HepG2 (cell line): Measurements from ENCODE around the gene LONP1. TPM values are rescaled to one million over a fixed set of nuclear protein-coding genes. Genes with fewer than 3 reads are reported as not detected.

ENCODE experiments used
- DNMT1 ChIP-seq: sonication (generic); formaldehyde crosslinking; IDR thresholded peaks from 2 replicates; pipeline ENCODE4 v1.5.1; 2020; ENCODE audit warnings: mild to moderate bottlenecking, missing genetic modification reagents
- HOXA9 ChIP-seq: sonication (generic); formaldehyde crosslinking; IDR thresholded peaks from 2 replicates; pipeline ENCODE4 v1.8.1; 2022; ENCODE audit warnings: missing genetic modification reagents, mild to moderate bottlenecking, moderate library complexity, borderline replicate concordance
- ZNF263 ChIP-seq: sonication (generic); formaldehyde crosslinking; IDR thresholded peaks from 2 replicates; pipeline ENCODE4 v1.4.0; 2020; ENCODE audit warnings: missing genetic modification reagents
- ZNF530 ChIP-seq: sonication (generic); formaldehyde crosslinking; IDR thresholded peaks from 2 replicates; pipeline ENCODE4 v1.5.0; 2020; ENCODE audit warnings: low read depth, mild to moderate bottlenecking, missing genetic modification reagents
- ZNF607 ChIP-seq: sonication (generic); formaldehyde crosslinking; IDR thresholded peaks from 2 replicates; pipeline ENCODE4 v1.5.1; 2020; ENCODE audit warnings: missing genetic modification reagents, mild to moderate bottlenecking, borderline replicate concordance
- ZNF777 ChIP-seq: sonication (generic); formaldehyde crosslinking; IDR thresholded peaks from 2 replicates; pipeline ENCODE4 v1.4.0; 2020; ENCODE audit warnings: missing genetic modification reagents
- polyA plus RNA-seq, 8 experiments: library from polyadenylated mRNA; depleted of rRNA in 3 of 8; stranded (reverse) in 7 of 8; unstranded in 1 of 8; fragments of >200 nt; fragmentation: Illumina TruSeq in 4 of 8; extraction: Trizol in 4 of 8; gene quantifications; 2 replicates each; pipeline versions ENCODE4 v1.2.1 to v1.2.3, GENCODE V29; 2011 to 2016; ENCODE audit warnings: low read depth in 4 of 8, missing spikeins in 1 of 8, mixed read lengths in 1 of 8; ENCODE audit not compliant: insufficient read depth in 1 of 8
- total RNA-seq, 5 experiments: library from RNA; depleted of rRNA; stranded (reverse); fragments of >200 nt; fragmentation: Illumina TruSeq; extraction: Trizol; gene quantifications; 2 replicates each; pipeline ENCODE4 v1.2.3, GENCODE V29; 2016; ENCODE audit warnings: low read depth in 1 of 5
- TF ChIP-seq, protein P1 (sequence below), 2 experiments: sonication (generic) in 1 of 2; formaldehyde crosslinking in 1 of 2; IDR thresholded peaks; 2 replicates each; pipeline versions ENCODE4 v1.5.1 to v1.6.1; 2011 to 2020; ENCODE audit warnings: borderline replicate concordance in 1 of 2, low read depth in 1 of 2, low read length in 1 of 2, mild to moderate bottlenecking in 1 of 2, missing genetic modification reagents in 1 of 2, moderate library complexity in 1 of 2
- TF ChIP-seq, protein P2 (sequence below): sonication (generic); formaldehyde crosslinking; IDR thresholded peaks from 2 replicates; pipeline ENCODE4 v1.5.0; 2020; ENCODE audit warnings: missing genetic modification reagents, mild to moderate bottlenecking, borderline replicate concordance

Gene LONP1
- total and polyA plus RNA-seq, 2 of the 13 experiments (the other 11 are each of a cell fraction or from before 2014, with no cell fraction given) = 59.5 to 76.8 TPM

DNA sequence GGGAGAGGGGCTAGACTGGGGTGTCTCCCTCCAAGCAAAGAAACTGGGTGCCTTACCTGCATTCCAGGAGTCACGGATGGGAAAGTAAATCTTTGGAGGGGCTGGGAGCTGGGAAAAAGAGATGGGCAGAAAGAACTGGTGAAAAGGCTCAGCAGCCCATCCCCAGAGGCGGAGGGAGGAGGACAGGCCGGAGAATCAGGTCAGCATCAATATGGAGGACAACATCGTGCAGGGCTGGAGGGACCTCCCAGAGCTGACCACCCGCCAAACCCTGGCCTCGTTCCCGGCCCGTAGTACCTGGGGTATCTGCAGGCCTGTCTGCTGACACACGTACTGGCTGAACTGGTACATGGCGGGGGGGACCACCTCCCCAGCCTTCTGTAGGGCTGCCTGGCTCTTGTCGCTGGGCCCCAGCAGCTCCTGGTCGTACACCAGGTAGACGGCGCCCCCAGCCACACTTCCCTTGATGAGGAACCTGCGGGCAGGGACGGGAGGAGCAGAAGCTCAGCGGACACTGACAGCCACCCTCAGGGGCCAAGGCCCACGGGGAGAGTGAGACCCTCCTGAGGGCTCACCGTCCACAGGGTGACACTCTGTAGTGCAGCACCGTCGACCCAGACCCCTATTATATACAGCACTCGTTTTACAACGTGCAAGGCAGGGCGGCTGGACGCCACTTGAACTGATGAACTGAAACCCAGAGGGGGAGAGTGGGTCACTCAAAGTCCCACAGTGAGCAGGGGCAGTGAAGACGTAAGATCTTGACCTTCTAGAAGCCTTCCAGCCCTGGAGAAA, 40.5 kb downstream of the LONP1 start (continued):
- TF ChIP-seq, protein P1, sequence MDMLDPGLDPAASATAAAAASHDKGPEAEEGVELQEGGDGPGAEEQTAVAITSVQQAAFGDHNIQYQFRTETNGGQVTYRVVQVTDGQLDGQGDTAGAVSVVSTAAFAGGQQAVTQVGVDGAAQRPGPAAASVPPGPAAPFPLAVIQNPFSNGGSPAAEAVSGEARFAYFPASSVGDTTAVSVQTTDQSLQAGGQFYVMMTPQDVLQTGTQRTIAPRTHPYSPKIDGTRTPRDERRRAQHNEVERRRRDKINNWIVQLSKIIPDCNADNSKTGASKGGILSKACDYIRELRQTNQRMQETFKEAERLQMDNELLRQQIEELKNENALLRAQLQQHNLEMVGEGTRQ (IDR thresholded peaks at IDR 0.05; ENCODE audit: low read depth, low read length) = no peak
- TF ChIP-seq, protein P1 (CRISPR knock-in tag; IDR thresholded peaks at IDR 0.05; ENCODE audit: borderline replicate concordance) = no peak
- TF ChIP-seq DNMT1 (CRISPR knock-in tag) (peak; percentile 19; the same call in 1 of the 2 replicates), ZNF530 (CRISPR knock-in tag) (no peak), HOXA9 (CRISPR knock-in tag) (no peak), ZNF263 (0 out of 2 replicates have a peak, but pooled peaks have one; percentile 29), ZNF777 (CRISPR knock-in tag) (peak; percentile 36; the same call in 1 of the 2 replicates), ZNF607 (CRISPR knock-in tag) (0 out of 2 replicates have a peak, but pooled peaks have one; percentile 12)
- TF ChIP-seq, protein P2, sequence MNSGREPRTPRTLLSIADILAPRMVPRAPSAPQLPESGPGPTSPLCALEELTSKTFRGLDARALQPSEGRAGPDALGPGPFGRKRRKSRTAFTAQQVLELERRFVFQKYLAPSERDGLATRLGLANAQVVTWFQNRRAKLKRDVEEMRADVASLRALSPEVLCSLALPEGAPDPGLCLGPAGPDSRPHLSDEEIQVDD (CRISPR knock-in tag) = no peak
